Ishikawa (cell line): ENCODE measurements around the gene TPCN1.

Experiments used
- CEBPB ChIP-seq: IDR thresholded peaks from 2 replicates; pipeline ENCODE4 v1.6.1; 2012
- CREB1 ChIP-seq: IDR thresholded peaks from 2 replicates; pipeline ENCODE4 v1.6.1; 2012; ENCODE audit warnings: low read depth
- EGR1 ChIP-seq: IDR thresholded peaks from 2 replicates; pipeline ENCODE4 v1.6.1; 2012
- EP300 ChIP-seq: IDR thresholded peaks from 2 replicates; pipeline ENCODE4 v1.6.1; 2012; ENCODE audit warnings: borderline replicate concordance
- FOXM1 ChIP-seq: IDR thresholded peaks from 2 replicates; pipeline ENCODE4 v1.6.1; 2012; ENCODE audit warnings: low read depth, borderline replicate concordance
- MAX ChIP-seq: IDR thresholded peaks from 2 replicates; pipeline ENCODE4 v1.6.1; 2012
- NFIC ChIP-seq: IDR thresholded peaks from 2 replicates; pipeline ENCODE4 v1.6.1; 2012
- RAD21 ChIP-seq: IDR thresholded peaks from 2 replicates; pipeline ENCODE4 v1.6.1; 2012; ENCODE audit warnings: low read depth
- REST ChIP-seq: IDR thresholded peaks from 2 replicates; pipeline ENCODE4 v1.6.1; 2012; ENCODE audit warnings: low read depth, mild to moderate bottlenecking
- TAF1 ChIP-seq: IDR thresholded peaks from 2 replicates; pipeline ENCODE4 v1.6.1; 2012; ENCODE audit warnings: low read depth, mild to moderate bottlenecking
- TCF12 ChIP-seq: IDR thresholded peaks from 2 replicates; pipeline ENCODE4 v1.6.1; 2012; ENCODE audit warnings: low read depth
- TEAD4 ChIP-seq: IDR thresholded peaks from 2 replicates; pipeline ENCODE4 v1.6.1; 2012
- USF1 ChIP-seq: IDR thresholded peaks from 2 replicates; pipeline ENCODE4 v1.6.1; 2012
- YY1 ChIP-seq: IDR thresholded peaks from 2 replicates; pipeline ENCODE4 v1.6.1; 2012; ENCODE audit warnings: low read depth
- ZBTB7A ChIP-seq: IDR thresholded peaks from 2 replicates; pipeline ENCODE4 v1.6.1; 2012; ENCODE audit warnings: low read depth

Gene TPCN1

GRCh38 chr12:113214895-113215400 is 6.3 kb upstream of the TPCN1 start:
- TF ChIP-seq TAF1 (no peak), USF1 (no peak), FOXM1 (no peak), EGR1 (no peak), MAX (0 out of 2 replicates have a peak, but pooled peaks have one; percentile 25), ZBTB7A (no peak), REST (no peak; the same call in 1 of the 2 replicates), EP300 (peak; percentile 74; the same call in 1 of the 2 replicates), TCF12 (0 out of 2 replicates have a peak, but pooled peaks have one; percentile 40), NFIC (0 out of 2 replicates have a peak, but pooled peaks have one; percentile 14), YY1 (no peak), TEAD4 (peak; percentile 57), CREB1 (no peak), RAD21 (no peak), CEBPB (peak; percentile 84)

GRCh38 chr12:113216027-113216426 is 5.2 kb upstream of the TPCN1 start:
- TF ChIP-seq USF1 (no peak), FOXM1 (no peak), TAF1 (no peak), NFIC (no peak), EGR1 (no peak), REST (no peak), CEBPB (no peak), RAD21 (no peak), EP300 (no peak), YY1 (no peak)

GRCh38 chr12:113220593-113221180 is 577 bp upstream of the TPCN1 start:
- no peak for TF ChIP-seq EP300
- TF ChIP-seq YY1: 0 out of 2 replicates have a peak, but pooled peaks have one; percentile 9
- peak; percentile 22; the same call in 1 of the 2 replicates for TF ChIP-seq MAX

GRCh38 chr12:113221997-113222729 is 899 bp downstream of the TPCN1 start:
- TF ChIP-seq TEAD4: no peak
- no peak for TF ChIP-seq FOXM1
- no peak for TF ChIP-seq USF1
- no peak for TF ChIP-seq TCF12
- no peak for TF ChIP-seq CREB1
- no peak for TF ChIP-seq EGR1
- TF ChIP-seq NFIC: no peak
- no peak for TF ChIP-seq REST
- TF ChIP-seq RAD21: no peak
- no peak for TF ChIP-seq TAF1
- no peak for TF ChIP-seq CEBPB
